ENCODE measurements around the gene CLC. TPM values are rescaled to one million over a fixed set of nuclear protein-coding genes. Genes with fewer than 3 reads are reported as not detected.

The CLC gene
- total and polyA plus RNA-seq, 2 of the 8 experiments (the other 6 are each of a cell fraction or from before 2014, with no cell fraction given): 6.4 to 12.4 TPM

DNA sequence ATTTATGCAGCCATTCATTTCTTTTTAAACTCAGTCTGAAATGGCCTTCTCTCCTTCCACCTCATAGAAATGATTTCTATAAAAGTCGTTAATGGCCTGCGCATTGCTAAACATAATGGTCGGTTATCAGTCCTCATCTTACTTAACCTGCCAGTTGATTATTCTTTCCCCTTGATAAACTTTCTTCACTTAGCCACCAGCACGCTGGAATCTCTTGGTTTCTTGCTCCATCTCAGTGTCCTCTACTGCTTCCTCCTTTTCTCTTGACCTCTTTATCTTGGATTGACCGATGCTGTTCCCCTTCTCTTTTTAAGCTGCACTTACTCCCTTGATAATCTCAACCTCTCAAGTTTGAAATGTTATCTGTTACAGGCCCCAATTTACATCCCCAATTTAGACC is 12.2 kb upstream of the CLC start:
- no peak overlapping the region for H3K4ac ChIP-seq (replicated peaks; ENCODE audit: insufficient read length, low read depth, low read length)
- no peak overlapping the region for H2BK20ac ChIP-seq (ENCODE audit: low read length)
- no peak overlapping the region for H3K18ac ChIP-seq (ENCODE audit: extremely low read depth, low read length)
- no peaks in the 10 kb centered on the region for H3K23me2 ChIP-seq (ENCODE audit: low read depth, low read length)
- no peak overlapping the region for H3K23ac ChIP-seq (ENCODE audit: insufficient read length)
- H2AK5ac ChIP-seq (ENCODE audit: low read depth, low read length): no peak overlapping the region
- FAIRE-seq: no peak
- H2AFZ ChIP-seq (ENCODE audit: low read length): no peak overlapping the region
- H3K9me3 ChIP-seq (ENCODE audit: insufficient read depth in 2 of 2, low read depth in 1 of 2, low read length in 1 of 2): no peaks in the 10 kb centered on the region
- no peaks in the 10 kb centered on the region for H3K79me2 ChIP-seq (ENCODE audit: control insufficient read depth in 1 of 2, insufficient read depth in 2 of 2, low read length in 2 of 2)
- H3K4me1 ChIP-seq (replicated peaks in 1 of 4; ENCODE audit: control insufficient read depth in 3 of 4, insufficient read depth in 4 of 4, low read length in 3 of 4): no peaks in the 10 kb centered on the region
- POLR2A ChIA-PET (ENCODE audit: partially characterized antibody): no interaction called here
- H2BK120ac ChIP-seq (replicated peaks; ENCODE audit: low read depth, low read length): no peak overlapping the region
- no peak overlapping the region for H3K9ac ChIP-seq (replicated peaks in 1 of 4; ENCODE audit: extremely low read depth in 1 of 4, low read depth in 3 of 4, low read length in 3 of 4)
- H3K27me3 ChIP-seq (replicated peaks in 1 of 4; ENCODE audit: control insufficient read depth in 3 of 4, extremely low read depth in 1 of 4, insufficient read depth in 3 of 4, low read length in 3 of 4): no peaks in the 10 kb centered on the region
- no peak overlapping the region for H2BK12ac ChIP-seq (ENCODE audit: low read depth, low read length)
- no peak overlapping the region for H3K4me2 ChIP-seq (ENCODE audit: insufficient read depth in 1 of 2, low read depth in 2 of 2, low read length in 2 of 2)
- no peak overlapping the region for H4K8ac ChIP-seq (ENCODE audit: extremely low read depth, insufficient read depth, low read length)
- no peak overlapping the region for H3K14ac ChIP-seq (ENCODE audit: insufficient read length)
- CTCF ChIA-PET (ENCODE audit: partially characterized antibody): no interaction called here
- H3K79me1 ChIP-seq (ENCODE audit: low read depth, low read length): no peaks in the 10 kb centered on the region
- H2BK15ac ChIP-seq (ENCODE audit: low read length): no peak overlapping the region
- H4K5ac ChIP-seq (ENCODE audit: insufficient read length, low read depth, low read length): no peak overlapping the region
- no peaks in the 10 kb centered on the region for H3K36me3 ChIP-seq (ENCODE audit: control insufficient read depth in 2 of 4, insufficient read depth in 4 of 4, low read length in 3 of 4)
- no peak overlapping the region for H4K91ac ChIP-seq (replicated peaks; ENCODE audit: insufficient read length, low read length)
- no peak for DNase-seq (ENCODE audit: low read depth in 1 of 2, low spot score in 2 of 2)
- H3K27ac ChIP-seq (ENCODE audit: low read depth, low read length): no peak overlapping the region
- H4K20me1 ChIP-seq (replicated peaks in 1 of 2; ENCODE audit: control insufficient read depth in 1 of 2, insufficient read depth in 2 of 2, low read length in 2 of 2): no peaks in the 10 kb centered on the region
- H2BK5ac ChIP-seq (ENCODE audit: low read depth, low read length): no peak overlapping the region
- no peak overlapping the region for H3K56ac ChIP-seq (replicated peaks; ENCODE audit: insufficient read length, low read depth, low read length)
- 82% methylated on average over 5 of the region's 5 CpGs; no CpG with 5 or more reads in 1 of the 2 experiments for WGBS, 2 experiments (ENCODE audit: extremely low coverage in 1 of 2, insufficient coverage in 1 of 2, insufficient read length in 1 of 2, insufficient replicate concordance in 2 of 2, low coverage in 1 of 2, low lambda C conversion rate in 2 of 2, missing lambda C conversion rate in 1 of 2)
- no peak overlapping the region for H3K4me3 ChIP-seq (ENCODE audit: extremely low read depth in 1 of 4, insufficient read depth in 2 of 4, low read depth in 3 of 4, low read length in 4 of 4)
- TF ChIP-seq RXRA (IDR thresholded peaks at IDR 0.05; ENCODE audit: insufficient read depth, low read depth, low read length) (no peak), GABPA (IDR thresholded peaks at IDR 0.05; ENCODE audit: borderline replicate concordance, insufficient read depth, low read length) (no peak), CBX5 (IDR thresholded peaks at IDR 0.05; ENCODE audit: low read depth, low read length) (no peak), SIRT6 (IDR thresholded peaks at IDR 0.05; ENCODE audit: low read length) (no peak), HDAC6 (IDR thresholded peaks at IDR 0.05; ENCODE audit: low read depth, low read length) (no peak), POU5F1 (IDR thresholded peaks at IDR 0.05; ENCODE audit: low read depth, low read length) (no peak), MAFK (IDR thresholded peaks at IDR 0.05; ENCODE audit: low read depth, low read length) (no peak), CEBPB (IDR thresholded peaks at IDR 0.05; ENCODE audit: low read depth, low read length) (no peak), RAD21 (IDR thresholded peaks at IDR 0.05 in 1 of 2, conservative IDR thresholded peaks at IDR 0.05 in 1 of 2; ENCODE audit: low read depth in 2 of 2, low read length in 2 of 2) (no peak), POLR2AphosphoS5 (IDR thresholded peaks at IDR 0.05; ENCODE audit: low read depth, low read length) (no peak), KDM5A (IDR thresholded peaks at IDR 0.05; ENCODE audit: low read length) (no peak), EGR1 (IDR thresholded peaks at IDR 0.05; ENCODE audit: borderline replicate concordance, low read depth, low read length) (no peak), TAF1 (IDR thresholded peaks at IDR 0.05; ENCODE audit: low read depth, low read length) (no peak), CBX8 (IDR thresholded peaks at IDR 0.05; ENCODE audit: borderline replicate concordance, low read depth, low read length) (no peak), ZNF274 (IDR thresholded peaks at IDR 0.05; ENCODE audit: borderline replicate concordance, extremely low read depth, low read length) (no peak), EP300 (IDR thresholded peaks at IDR 0.05; ENCODE audit: borderline replicate concordance in 1 of 2, low read depth in 2 of 2, low read length in 2 of 2) (no peak)
